Lung (tissue), 12 donors: ENCODE data around the gene F3. TPM values are rescaled to one million over a fixed set of nuclear protein-coding genes. Genes with fewer than 3 reads are reported as not detected.

Experiments
- ATAC-seq: fragments of 200-7000 bp; cut with Tn5 transposase; one replicate; pipeline ENCODE4 v1.9.1; 2020; ENCODE audit warnings: moderate number of reproducible peaks; ENCODE audit not compliant: insufficient read depth, low FRiP score
- DNase-seq, 3 donors: peaks; one replicate each; pipeline ENCODE4 v3.0.0-alpha.2; 2013 to 2017
- H3K27ac ChIP-seq, 2 donors: one replicate each; pipeline ENCODE4 v1.5.1; 2013; ENCODE audit warnings: mild to moderate bottlenecking in 2 of 2, moderate library complexity in 2 of 2, control low read depth in 1 of 2, inconsistent platforms in 1 of 2, low read depth in 1 of 2, low read length in 1 of 2
- H3K27me3 ChIP-seq, 3 donors: one replicate each; pipeline ENCODE4 v1.5.1; 2013; ENCODE audit warnings: low read length in 2 of 3; ENCODE audit not compliant: control insufficient read depth in 3 of 3, insufficient read depth in 3 of 3
- H3K36me3 ChIP-seq, 4 donors: one replicate each; pipeline ENCODE4 v1.5.1; 2013; ENCODE audit warnings: low read length in 4 of 4, mild to moderate bottlenecking in 1 of 4, moderate library complexity in 1 of 4; ENCODE audit not compliant: control insufficient read depth in 4 of 4, insufficient read depth in 4 of 4
- H3K4me1 ChIP-seq, 5 donors: one replicate each; pipeline ENCODE4 v1.5.1; 2013; ENCODE audit warnings: low read length in 5 of 5, mild to moderate bottlenecking in 2 of 5, moderate library complexity in 1 of 5; ENCODE audit not compliant: control insufficient read depth in 5 of 5, insufficient read depth in 5 of 5
- H3K4me3 ChIP-seq: one replicate; pipeline ENCODE4 v1.5.1; 2013; ENCODE audit warnings: mild to moderate bottlenecking, control low read depth, moderate library complexity
- H3K9ac ChIP-seq, 2 donors: one replicate each; pipeline ENCODE4 v1.5.1; 2013; ENCODE audit warnings: low read length in 2 of 2, control low read depth in 1 of 2; ENCODE audit not compliant: insufficient read depth in 1 of 2
- H3K9me3 ChIP-seq, 4 donors: one replicate each; pipeline ENCODE4 v1.5.1; 2013; ENCODE audit warnings: low read length in 3 of 4, mild to moderate bottlenecking in 1 of 4, moderate library complexity in 1 of 4; ENCODE audit not compliant: control insufficient read depth in 4 of 4, insufficient read depth in 3 of 4
- WGBS, 2 donors: extraction: QIAGEN DNeasy Blood & Tissue Kit; methylation state at CpG; one replicate each; pipeline ENCODE4 v1.1.7; 2013; 5-methylcytosine and 5-hydroxymethylcytosine counted together
- polyA plus RNA-seq, 2 donors: library from polyadenylated mRNA; stranded (reverse); fragments of 200-250 nt; gene quantifications; one replicate each; pipeline ENCODE4 v1.2.1, GENCODE V29; 2013
- total RNA-seq, 2 donors: library from RNA; depleted of rRNA in 1 of 2; stranded (reverse); fragments of >200 nt in 1 of 2; gene quantifications; one replicate each; pipeline ENCODE4 v1.2.1, GENCODE V29; 2014 to 2021
- TF ChIP-seq, protein P1 (sequence below): IDR thresholded peaks from 2 replicates; pipeline ENCODE4 v1.5.1; 2012; ENCODE audit warnings: mild to moderate bottlenecking; ENCODE audit errors: control extremely low read depth, extremely low read depth
- donor health status: control.
- donor health status: control.
- donor health status: Bipolar disorder and iron deficiency.
- donor health status: healthy.
- donor health status: DM: yes; HTN: yes; CAD: no.

F3 gene
- total and polyA plus RNA-seq, 4 donors: 107 to 307 (median 189) TPM

DNA sequence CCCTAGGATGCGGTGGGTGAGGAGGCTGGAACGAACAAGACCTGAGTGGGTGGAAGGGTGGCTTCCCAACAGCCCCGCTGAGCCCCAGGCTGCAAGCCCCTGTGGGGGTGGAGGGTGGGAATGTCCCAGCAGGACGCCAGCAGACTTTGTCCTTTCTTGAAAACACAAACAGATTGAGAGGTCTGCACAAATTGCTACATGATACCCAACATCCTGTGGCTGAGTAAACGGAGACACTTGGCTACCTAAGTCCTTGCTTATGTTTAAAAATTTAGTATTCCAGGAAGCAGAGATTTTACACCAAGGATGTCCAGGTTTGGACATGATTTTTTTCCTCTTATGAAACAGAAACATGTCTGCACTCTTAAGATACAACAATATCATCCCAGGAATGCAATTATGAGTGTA lies 11.8 kb upstream of the F3 start:
- DNase-seq: no peak
- H3K27ac ChIP-seq: peak overlapping the region in 1 of 2 donors; percentile 24

DNA sequence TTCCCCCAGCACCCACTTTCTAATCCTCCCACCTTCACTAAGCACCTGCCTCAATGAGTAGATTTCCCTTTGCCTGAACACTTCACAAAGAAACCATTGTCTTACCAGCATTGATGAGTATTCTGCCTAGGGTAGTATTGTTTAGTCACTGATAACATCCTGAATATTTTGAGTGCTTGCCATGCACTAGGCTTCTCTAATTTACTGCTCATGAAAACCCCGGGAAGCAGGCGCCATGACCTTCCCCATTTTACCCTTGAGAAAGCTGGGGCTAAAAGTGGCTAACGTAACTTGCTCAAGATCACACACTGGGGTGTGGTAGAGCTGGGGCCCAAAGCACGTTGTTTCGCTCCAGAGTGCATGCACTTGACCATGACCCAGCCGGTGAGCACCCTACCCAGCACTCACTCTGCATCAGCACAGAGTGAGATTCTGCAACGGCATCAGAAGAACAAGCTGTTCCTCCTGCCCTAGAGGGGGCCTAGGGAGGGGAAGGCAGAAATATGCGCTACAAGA lies 10.6 kb upstream of the F3 start:
- Histone ChIP-seq H3K36me3 (no peaks in the 10 kb centered on the region), H3K4me3 (no peak overlapping the region), H3K27me3 (no peaks in the 10 kb centered on the region), H3K9ac (no peak overlapping the region), H3K27ac (no peak overlapping the region), H3K4me1 (peaks cover 0 to 8% (median 5%) of the 10 kb centered on the region in 5 donors), H3K9me3 (no peaks in the 10 kb centered on the region)
- DNase-seq: no peak
- WGBS, 2 donors: 61 to 78% methylated on average over 8 of the region's 8 CpGs
- TF ChIP-seq, protein P1, sequence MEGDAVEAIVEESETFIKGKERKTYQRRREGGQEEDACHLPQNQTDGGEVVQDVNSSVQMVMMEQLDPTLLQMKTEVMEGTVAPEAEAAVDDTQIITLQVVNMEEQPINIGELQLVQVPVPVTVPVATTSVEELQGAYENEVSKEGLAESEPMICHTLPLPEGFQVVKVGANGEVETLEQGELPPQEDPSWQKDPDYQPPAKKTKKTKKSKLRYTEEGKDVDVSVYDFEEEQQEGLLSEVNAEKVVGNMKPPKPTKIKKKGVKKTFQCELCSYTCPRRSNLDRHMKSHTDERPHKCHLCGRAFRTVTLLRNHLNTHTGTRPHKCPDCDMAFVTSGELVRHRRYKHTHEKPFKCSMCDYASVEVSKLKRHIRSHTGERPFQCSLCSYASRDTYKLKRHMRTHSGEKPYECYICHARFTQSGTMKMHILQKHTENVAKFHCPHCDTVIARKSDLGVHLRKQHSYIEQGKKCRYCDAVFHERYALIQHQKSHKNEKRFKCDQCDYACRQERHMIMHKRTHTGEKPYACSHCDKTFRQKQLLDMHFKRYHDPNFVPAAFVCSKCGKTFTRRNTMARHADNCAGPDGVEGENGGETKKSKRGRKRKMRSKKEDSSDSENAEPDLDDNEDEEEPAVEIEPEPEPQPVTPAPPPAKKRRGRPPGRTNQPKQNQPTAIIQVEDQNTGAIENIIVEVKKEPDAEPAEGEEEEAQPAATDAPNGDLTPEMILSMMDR: no peak
- no peak for ATAC-seq

More for the DNA sequence above, 11.8 kb upstream of the F3 start:
- no peaks in the 10 kb centered on the region for H3K36me3 ChIP-seq
- H3K9ac ChIP-seq: no peak overlapping the region
- no peaks in the 10 kb centered on the region for H3K27me3 ChIP-seq
- WGBS, 2 donors: 48 to 77% methylated on average over 5 of the region's 5 CpGs
- TF ChIP-seq, protein P1: no peak
- H3K4me3 ChIP-seq: no peak overlapping the region
- peaks cover 0 to 8% (median 5%) of the 10 kb centered on the region in 5 donors for H3K4me1 ChIP-seq
- no peaks in the 10 kb centered on the region for H3K9me3 ChIP-seq
- ATAC-seq: no peak

DNA sequence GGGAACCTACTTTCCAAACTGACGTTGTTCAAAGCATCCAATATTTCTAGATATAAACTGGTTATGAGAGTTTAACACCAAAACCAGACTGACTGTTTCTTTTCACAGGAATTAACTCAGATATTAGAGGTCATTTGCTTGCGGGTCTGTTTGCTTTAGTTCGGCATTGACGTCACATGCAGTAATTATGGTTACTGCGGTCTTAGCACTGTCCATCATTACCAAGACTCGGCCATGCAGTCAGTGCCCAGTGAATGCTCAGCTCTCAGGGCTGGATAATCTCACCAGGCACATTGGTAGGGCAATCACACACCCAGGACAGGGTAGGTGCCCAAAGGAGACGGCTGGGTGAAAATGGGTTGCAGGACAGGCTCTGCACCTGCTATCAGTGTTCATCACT lies 9.9 kb upstream of the F3 start:
- TF ChIP-seq, protein P1: no peak
- WGBS, 2 donors: 93 to 97% methylated on average over 7 of the region's 7 CpGs

DNA sequence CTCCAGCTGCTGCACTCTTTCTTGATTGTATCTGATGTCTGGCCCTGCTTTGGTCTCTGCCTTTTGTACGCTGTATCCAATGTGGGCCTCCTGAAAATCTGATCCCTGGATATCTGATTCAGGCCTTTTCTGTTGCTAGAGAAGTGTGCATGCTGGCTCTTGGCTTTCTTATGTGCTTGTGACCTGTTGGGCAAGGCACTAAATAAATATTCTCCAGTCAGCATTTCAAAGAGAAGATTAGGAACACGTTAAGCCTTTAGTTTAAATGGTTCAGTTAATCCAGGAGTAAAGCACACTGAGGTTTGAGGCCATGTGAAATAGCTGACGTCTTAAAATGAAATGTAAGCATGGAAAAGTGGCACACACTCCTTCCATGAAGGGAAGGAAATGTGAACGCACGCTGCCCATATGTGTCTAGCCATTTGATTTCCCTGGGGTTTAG lies 9.3 kb upstream of the F3 start:
- H3K9ac ChIP-seq: no peak overlapping the region
- H3K27me3 ChIP-seq: no peaks in the 10 kb centered on the region
- peak overlapping the region in 1 of 2 donors; percentile 10 for H3K27ac ChIP-seq
- ATAC-seq: no peak
- peak in 2 of 3 donors; percentile 25 to 57 for DNase-seq
- no peaks in the 10 kb centered on the region for H3K36me3 ChIP-seq
- no peaks in the 10 kb centered on the region for H3K9me3 ChIP-seq
- TF ChIP-seq, protein P1: no peak
- WGBS, 2 donors: 69 to 79% methylated on average over 5 of the region's 5 CpGs
- peaks cover 0 to 8% (median 5%) of the 10 kb centered on the region in 5 donors for H3K4me1 ChIP-seq
- no peak overlapping the region for H3K4me3 ChIP-seq

More for the DNA sequence above, 9.9 kb upstream of the F3 start:
- Histone ChIP-seq H3K9ac (no peak overlapping the region), H3K4me1 (peaks cover 0 to 8% (median 5%) of the 10 kb centered on the region in 5 donors), H3K4me3 (no peak overlapping the region), H3K27me3 (no peaks in the 10 kb centered on the region), H3K9me3 (no peaks in the 10 kb centered on the region), H3K36me3 (no peaks in the 10 kb centered on the region), H3K27ac (peak overlapping the region in 1 of 2 donors; percentile 46)
- ATAC-seq (no peak), DNase-seq (no peak)
